Measurements from ENCODE around the gene RABGEF1.

DNA sequence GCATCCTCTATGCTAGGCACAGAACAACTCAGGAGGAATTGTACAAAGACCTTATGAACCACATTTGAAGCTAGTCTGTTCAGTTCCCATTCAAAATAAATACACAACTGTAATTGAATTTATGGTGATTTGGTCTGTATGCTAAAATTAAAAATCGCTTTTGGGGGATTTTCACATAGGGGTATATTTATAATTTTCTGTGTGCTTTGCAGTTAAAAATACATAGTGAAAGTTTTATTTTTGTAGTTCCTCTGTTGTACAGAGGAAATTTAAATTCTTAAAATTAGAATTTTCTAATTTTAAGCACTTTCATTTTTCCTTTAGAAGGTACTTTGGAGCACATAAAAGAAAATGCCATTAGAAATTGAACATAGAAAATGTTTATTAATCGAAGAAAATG is 6.9 kb downstream of the RABGEF1 start:
- TF ChIP-seq, protein P1, sequence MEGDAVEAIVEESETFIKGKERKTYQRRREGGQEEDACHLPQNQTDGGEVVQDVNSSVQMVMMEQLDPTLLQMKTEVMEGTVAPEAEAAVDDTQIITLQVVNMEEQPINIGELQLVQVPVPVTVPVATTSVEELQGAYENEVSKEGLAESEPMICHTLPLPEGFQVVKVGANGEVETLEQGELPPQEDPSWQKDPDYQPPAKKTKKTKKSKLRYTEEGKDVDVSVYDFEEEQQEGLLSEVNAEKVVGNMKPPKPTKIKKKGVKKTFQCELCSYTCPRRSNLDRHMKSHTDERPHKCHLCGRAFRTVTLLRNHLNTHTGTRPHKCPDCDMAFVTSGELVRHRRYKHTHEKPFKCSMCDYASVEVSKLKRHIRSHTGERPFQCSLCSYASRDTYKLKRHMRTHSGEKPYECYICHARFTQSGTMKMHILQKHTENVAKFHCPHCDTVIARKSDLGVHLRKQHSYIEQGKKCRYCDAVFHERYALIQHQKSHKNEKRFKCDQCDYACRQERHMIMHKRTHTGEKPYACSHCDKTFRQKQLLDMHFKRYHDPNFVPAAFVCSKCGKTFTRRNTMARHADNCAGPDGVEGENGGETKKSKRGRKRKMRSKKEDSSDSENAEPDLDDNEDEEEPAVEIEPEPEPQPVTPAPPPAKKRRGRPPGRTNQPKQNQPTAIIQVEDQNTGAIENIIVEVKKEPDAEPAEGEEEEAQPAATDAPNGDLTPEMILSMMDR (conservative IDR thresholded peaks at IDR 0.05) = no peak
- TF ChIP-seq EZH2 (IDR thresholded peaks at IDR 0.05; ENCODE audit: low read depth) = no peak

All from PC-9 (cell line).